ENCODE results near the gene HMGN4. TPM values are rescaled to one million over a fixed set of nuclear protein-coding genes. Genes with fewer than 3 reads are reported as not detected.

Gene HMGN4
- total and polyA plus RNA-seq, 2 of the 8 experiments (the other 6 are each of a cell fraction or from before 2014, with no cell fraction given): 23.4 to 66.4 TPM

Small RNAs within 50 kb of the gene (small RNA-seq; reads per million reads assigned to genes)
- gene RNU6-502P (ENCODE audit: insufficient read depth): not detected

Other genes starting within 250 kb of the HMGN4 start
- 5.5 and 5.6 TPM in 2 replicates for gene BTN3A2, start 173.2 kb upstream of the HMGN4 start, total RNA-seq (2021; fragmentation: NEBNext Ultra II Directional; extraction: Animal tissue kit (Norgen Biotek cat#: 25700))
- gene BTN3A2, start 173.2 kb upstream of the HMGN4 start, polyA plus RNA-seq (2011; rRNA removed): 3.4 and 5.3 TPM in 2 replicates
- gene BTN2A2, start 155.3 kb upstream of the HMGN4 start, total RNA-seq (2021; fragmentation: NEBNext Ultra II Directional; extraction: Animal tissue kit (Norgen Biotek cat#: 25700)): 16.0 and 20.2 TPM in 2 replicates
- gene BTN2A2, start 155.3 kb upstream of the HMGN4 start, polyA plus RNA-seq (2011; rRNA removed): 12.2 and 14.9 TPM in 2 replicates
- gene BTN3A1, start 136.1 kb upstream of the HMGN4 start, total RNA-seq (2021; fragmentation: NEBNext Ultra II Directional; extraction: Animal tissue kit (Norgen Biotek cat#: 25700)): 5.1 and 5.6 TPM in 2 replicates
- gene BTN3A1, start 136.1 kb upstream of the HMGN4 start, polyA plus RNA-seq (2011; rRNA removed): 4.4 and 4.7 TPM in 2 replicates
- gene BTN3A3, start 97.9 kb upstream of the HMGN4 start, total RNA-seq (2021; fragmentation: NEBNext Ultra II Directional; extraction: Animal tissue kit (Norgen Biotek cat#: 25700)): 2.0 and 3.4 TPM in 2 replicates
- 2.6 and 2.9 TPM in 2 replicates for gene BTN3A3, start 97.9 kb upstream of the HMGN4 start, polyA plus RNA-seq (2011; rRNA removed)
- gene BTN2A1, start 80.4 kb upstream of the HMGN4 start, total RNA-seq (2021; fragmentation: NEBNext Ultra II Directional; extraction: Animal tissue kit (Norgen Biotek cat#: 25700)): 10.6 and 11.0 TPM in 2 replicates
- 8.7 and 8.9 TPM in 2 replicates for gene BTN2A1, start 80.4 kb upstream of the HMGN4 start, polyA plus RNA-seq (2011; rRNA removed)
- gene BTN1A1, start 38.1 kb upstream of the HMGN4 start, total RNA-seq (2021; fragmentation: NEBNext Ultra II Directional; extraction: Animal tissue kit (Norgen Biotek cat#: 25700)): 0.28 and 0.55 TPM in 2 replicates
- gene BTN1A1, start 38.1 kb upstream of the HMGN4 start, polyA plus RNA-seq (2011; rRNA removed): 0.22 and 0.35 TPM in 2 replicates
- gene ABT1, start 58.6 kb downstream of the HMGN4 start, total RNA-seq (2021; fragmentation: NEBNext Ultra II Directional; extraction: Animal tissue kit (Norgen Biotek cat#: 25700)): 20.5 and 20.6 TPM in 2 replicates
- gene ABT1, start 58.6 kb downstream of the HMGN4 start, polyA plus RNA-seq (2011; rRNA removed): 28.4 and 30.7 TPM in 2 replicates
- gene ZNF322, start 121.4 kb downstream of the HMGN4 start, total RNA-seq (2021; fragmentation: NEBNext Ultra II Directional; extraction: Animal tissue kit (Norgen Biotek cat#: 25700)): 29.7 and 35.0 TPM in 2 replicates
- 3.5 and 5.3 TPM in 2 replicates for gene ZNF322, start 121.4 kb downstream of the HMGN4 start, polyA plus RNA-seq (2011; rRNA removed)